Spleen (tissue), 7 donors: Measurements from ENCODE around the gene GRID2IP.

ENCODE experiments used
- CTCF ChIP-seq, 11 experiments: fragments of 200-600 bp in 7 of 11; fragments of 450-650 bp in 4 of 11; sonication (generic) in 4 of 11; IDR thresholded peaks in 8 of 11; conservative IDR thresholded peaks in 3 of 11; 1 replicate in 7 of 11; 2 replicates in 4 of 11; pipeline versions ENCODE4 v1.4.0 to v1.8.0; 2016 to 2021; ENCODE audit warnings: antibody characterized with exemption in 11 of 11, inconsistent platforms in 4 of 11, mild to moderate bottlenecking in 1 of 11
- POLR2AphosphoS5 ChIP-seq, 3 donors: sonication (generic); formaldehyde crosslinking; IDR thresholded peaks; one replicate each; pipeline ENCODE4 v1.5.1; 2017; ENCODE audit warnings: antibody characterized with exemption in 3 of 3
- donor health status: DM: no; HTN: no; CAD: no; lungs with moderate emphysema.
- donor health status: DM: no; HTN: no; CAD: no.
- donor health status: DM: no; HTN: no; CAD: no.

GRCh38 chr7:6558837-6559236 is 7.6 kb upstream of the GRID2IP start:
- TF ChIP-seq POLR2AphosphoS5 (IDR thresholded peaks at IDR 0.05) (no peak), CTCF (IDR thresholded peaks at IDR 0.05 in 8 of 11, conservative IDR thresholded peaks at IDR 0.05 in 3 of 11) (peak in 8 of 11 experiments; percentile 9 to 45 (median 22))
